Thoracic aorta (tissue), 2 donors: ENCODE measurements around the gene ZNF423. TPM values are rescaled to one million over a fixed set of nuclear protein-coding genes. Genes with fewer than 3 reads are reported as not detected.

ENCODE experiments used
- ATAC-seq: fragments of 150-250 bp; one replicate; pipeline ENCODE4 v1.8.0; 2017; ENCODE audit warnings: low read depth; ENCODE audit not compliant: insufficient number of reproducible peaks, low FRiP score
- DNase-seq: peaks from one replicate; pipeline ENCODE4 v3.0.0-alpha.2; 2020; ENCODE audit warnings: low spot score
- H3K27ac ChIP-seq, 2 donors: fragments of 200-600 bp; sonication (generic); 1 replicate in 1 of 2; 2 replicates in 1 of 2; pipeline ENCODE4 v1.5.1; 2016; ENCODE audit warnings: mild to moderate bottlenecking in 2 of 2, moderate library complexity in 2 of 2
- H3K27me3 ChIP-seq: fragments of 200-600 bp; sonication (generic); replicated peaks from 2 replicates; pipeline ENCODE4 v1.6.0; 2016; ENCODE audit warnings: mild to moderate bottlenecking; ENCODE audit not compliant: insufficient read depth
- H3K36me3 ChIP-seq: fragments of 200-600 bp; sonication (generic); one replicate; pipeline ENCODE4 v1.5.1; 2016
- H3K4me1 ChIP-seq, 2 donors: fragments of 200-600 bp; sonication (generic); 1 replicate in 1 of 2; 2 replicates in 1 of 2; pipeline versions ENCODE4 v1.5.1 to v1.6.0; 2016; ENCODE audit warnings: low read depth in 2 of 2, mild to moderate bottlenecking in 1 of 2; ENCODE audit not compliant: control insufficient read depth in 1 of 2
- H3K4me3 ChIP-seq: fragments of 200-600 bp; sonication (generic); 2 replicates; pipeline ENCODE4 v1.5.1; 2016; ENCODE audit warnings: mild to moderate bottlenecking
- H3K9me3 ChIP-seq: fragments of 200-600 bp; sonication (generic); 2 replicates; pipeline ENCODE4 v1.5.1; 2016
- total RNA-seq, 2 donors: library from RNA; depleted of rRNA; stranded (reverse); fragments of >200 nt; gene quantifications; one replicate each; pipeline versions ENCODE4 v1.1.0 to v1.2.3, GENCODE V29; 2016
- TF ChIP-seq, protein P1 (sequence below): fragments of 200-600 bp; sonication (generic); IDR thresholded peaks from one replicate; pipeline ENCODE4 v1.5.1; 2019; ENCODE audit warnings: antibody characterized with exemption

The ZNF423 gene
- total RNA-seq, 2 donors from 2014 or later, result 16.2 to 22.9 TPM

DNA sequence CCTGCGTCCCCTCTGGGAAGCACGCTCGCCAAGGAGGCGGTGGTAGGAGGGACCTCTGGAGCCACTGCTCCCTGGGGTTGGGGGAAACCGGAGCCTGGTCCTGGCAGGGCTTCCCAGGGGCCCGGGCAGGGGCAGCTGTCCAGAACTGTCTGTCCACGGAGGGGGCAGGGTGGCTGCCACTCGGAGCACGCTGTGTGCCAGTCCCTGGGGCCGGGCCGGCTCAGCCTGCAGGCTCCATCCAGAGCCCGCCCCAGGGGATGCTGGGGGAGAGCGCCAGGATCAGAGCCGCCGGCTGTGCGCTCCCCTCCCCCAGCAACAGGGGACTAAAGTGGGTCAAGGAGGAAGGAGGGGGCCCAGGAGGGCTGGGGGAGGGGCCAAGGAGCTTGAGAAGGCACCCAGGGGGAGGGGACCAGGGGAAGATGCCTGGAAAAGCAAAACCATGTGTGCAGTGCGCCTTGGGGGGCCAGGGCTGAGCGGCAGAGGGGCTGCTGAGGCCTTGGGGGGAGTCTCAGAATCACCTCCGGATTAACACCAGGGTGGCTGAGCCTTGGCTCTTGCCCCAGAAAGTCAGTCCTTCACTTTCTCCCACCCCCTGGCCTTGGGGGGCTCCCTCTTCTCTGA lies 21.3 kb downstream of the ZNF423 start:
- DNase-seq, result no peak

DNA sequence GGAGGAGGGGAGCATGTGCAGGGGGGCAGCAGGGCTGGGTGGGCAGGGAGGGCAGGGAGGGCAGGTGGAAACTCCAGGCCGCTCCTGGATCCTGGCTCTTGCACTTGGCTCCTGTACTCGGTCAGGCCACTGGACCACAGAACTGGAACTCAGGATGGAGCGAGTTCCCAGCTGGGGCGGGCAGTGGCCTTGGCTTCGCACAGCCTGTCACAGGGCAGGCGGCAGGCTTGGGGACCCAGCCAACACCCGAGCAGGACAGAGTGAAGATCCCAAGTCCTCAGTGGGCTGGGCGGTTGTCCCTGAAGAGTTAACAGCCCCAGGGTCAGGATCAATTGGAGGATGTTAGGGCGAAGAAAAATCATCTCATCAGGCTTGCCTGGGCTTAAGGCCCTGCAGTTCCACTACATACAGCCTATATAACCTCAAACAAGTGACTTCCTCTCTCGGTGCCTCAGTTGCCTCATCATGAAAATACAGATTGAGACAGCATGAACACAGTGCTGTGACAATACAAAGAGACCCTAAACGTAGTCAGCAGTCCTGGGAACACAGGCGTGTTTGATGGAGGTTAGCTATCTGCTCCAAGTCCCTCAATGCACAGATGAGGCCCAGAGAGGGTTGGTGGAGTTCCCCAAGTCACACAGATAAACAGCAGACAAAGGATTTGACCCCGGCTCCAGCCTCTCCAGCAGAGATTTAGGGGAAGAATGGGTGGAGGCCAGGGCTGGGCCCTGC lies 21.9 kb downstream of the ZNF423 start:
- TF ChIP-seq, protein P1, sequence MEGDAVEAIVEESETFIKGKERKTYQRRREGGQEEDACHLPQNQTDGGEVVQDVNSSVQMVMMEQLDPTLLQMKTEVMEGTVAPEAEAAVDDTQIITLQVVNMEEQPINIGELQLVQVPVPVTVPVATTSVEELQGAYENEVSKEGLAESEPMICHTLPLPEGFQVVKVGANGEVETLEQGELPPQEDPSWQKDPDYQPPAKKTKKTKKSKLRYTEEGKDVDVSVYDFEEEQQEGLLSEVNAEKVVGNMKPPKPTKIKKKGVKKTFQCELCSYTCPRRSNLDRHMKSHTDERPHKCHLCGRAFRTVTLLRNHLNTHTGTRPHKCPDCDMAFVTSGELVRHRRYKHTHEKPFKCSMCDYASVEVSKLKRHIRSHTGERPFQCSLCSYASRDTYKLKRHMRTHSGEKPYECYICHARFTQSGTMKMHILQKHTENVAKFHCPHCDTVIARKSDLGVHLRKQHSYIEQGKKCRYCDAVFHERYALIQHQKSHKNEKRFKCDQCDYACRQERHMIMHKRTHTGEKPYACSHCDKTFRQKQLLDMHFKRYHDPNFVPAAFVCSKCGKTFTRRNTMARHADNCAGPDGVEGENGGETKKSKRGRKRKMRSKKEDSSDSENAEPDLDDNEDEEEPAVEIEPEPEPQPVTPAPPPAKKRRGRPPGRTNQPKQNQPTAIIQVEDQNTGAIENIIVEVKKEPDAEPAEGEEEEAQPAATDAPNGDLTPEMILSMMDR, result no peak
- H3K4me3 ChIP-seq, result no peak overlapping the region
- H3K36me3 ChIP-seq, result no peaks in the 10 kb centered on the region
- DNase-seq, result no peak
- peak overlapping the region; percentile 72 to 78 for H3K27ac ChIP-seq
- peaks cover 54 to 89% of the 10 kb centered on the region in 2 donors for H3K4me1 ChIP-seq
- no peaks in the 10 kb centered on the region for H3K27me3 ChIP-seq
- ATAC-seq, result no peak
- H3K9me3 ChIP-seq, result no peaks in the 10 kb centered on the region

More for the DNA sequence above, 21.3 kb downstream of the ZNF423 start:
- Histone ChIP-seq H3K4me3 (peak overlapping the region; percentile 36), H3K9me3 (no peaks in the 10 kb centered on the region), H3K36me3 (no peaks in the 10 kb centered on the region), H3K27ac (peak overlapping the region; percentile 72 to 78), H3K27me3 (no peaks in the 10 kb centered on the region), H3K4me1 (peaks cover 52 to 89% of the 10 kb centered on the region in 2 donors)
- TF ChIP-seq, protein P1, result no peak
- peak; percentile 63 for ATAC-seq

DNA sequence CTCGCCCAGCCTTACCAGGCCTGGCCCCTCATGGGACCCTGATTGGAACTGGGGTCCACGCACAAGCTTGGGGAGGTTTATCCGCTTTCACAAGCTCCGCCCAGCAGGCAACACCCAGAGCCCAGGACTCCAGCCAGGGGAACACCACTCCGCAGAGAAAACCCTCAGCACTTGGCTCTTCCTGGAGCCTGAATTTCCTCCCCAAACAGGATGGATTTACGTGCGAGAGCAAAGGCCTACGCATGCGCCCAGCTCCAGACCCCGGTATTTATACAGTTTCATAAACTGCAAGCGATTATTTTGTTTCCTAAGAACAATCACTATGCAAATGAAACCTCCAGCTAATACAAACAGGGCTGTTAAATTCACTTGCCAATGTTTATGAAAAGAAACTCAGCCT lies 22.8 kb downstream of the ZNF423 start:
- Histone ChIP-seq H3K36me3 (no peaks in the 10 kb centered on the region), H3K27me3 (no peaks in the 10 kb centered on the region), H3K4me1 (peaks cover 61 to 89% of the 10 kb centered on the region in 2 donors), H3K9me3 (no peaks in the 10 kb centered on the region), H3K4me3 (peak overlapping the region; percentile 4), H3K27ac (peak overlapping the region; percentile 72 to 78)
- no peak for ATAC-seq
- no peak for DNase-seq
- TF ChIP-seq, protein P1, result no peak

DNA sequence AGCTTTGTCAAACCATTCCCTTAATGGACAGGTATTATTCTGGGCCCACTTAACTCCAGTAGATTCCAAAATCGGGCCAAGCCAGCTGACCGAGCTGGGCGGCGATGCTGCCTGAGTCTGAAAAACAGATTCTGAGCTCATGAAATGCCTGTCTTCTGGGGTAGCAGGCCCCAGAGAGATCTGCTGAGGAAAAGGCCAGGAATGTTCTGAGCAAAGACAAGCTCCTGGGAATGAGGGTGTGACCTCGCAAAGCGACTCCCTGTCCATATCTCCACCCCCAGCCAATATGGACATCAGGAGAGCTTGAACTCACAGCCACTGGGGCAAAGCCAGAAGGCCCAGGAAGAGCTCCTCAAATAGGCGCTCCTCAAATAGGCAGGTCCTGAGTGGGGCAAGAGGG lies 23.7 kb downstream of the ZNF423 start:
- Histone ChIP-seq H3K4me1 (peaks cover 68 to 89% of the 10 kb centered on the region in 2 donors), H3K4me3 (no peak overlapping the region), H3K27me3 (no peaks in the 10 kb centered on the region), H3K27ac (peak overlapping the region; percentile 72 to 78), H3K9me3 (no peaks in the 10 kb centered on the region), H3K36me3 (no peaks in the 10 kb centered on the region)
- ATAC-seq, result no peak
- TF ChIP-seq, protein P1, result no peak
- no peak for DNase-seq

DNA sequence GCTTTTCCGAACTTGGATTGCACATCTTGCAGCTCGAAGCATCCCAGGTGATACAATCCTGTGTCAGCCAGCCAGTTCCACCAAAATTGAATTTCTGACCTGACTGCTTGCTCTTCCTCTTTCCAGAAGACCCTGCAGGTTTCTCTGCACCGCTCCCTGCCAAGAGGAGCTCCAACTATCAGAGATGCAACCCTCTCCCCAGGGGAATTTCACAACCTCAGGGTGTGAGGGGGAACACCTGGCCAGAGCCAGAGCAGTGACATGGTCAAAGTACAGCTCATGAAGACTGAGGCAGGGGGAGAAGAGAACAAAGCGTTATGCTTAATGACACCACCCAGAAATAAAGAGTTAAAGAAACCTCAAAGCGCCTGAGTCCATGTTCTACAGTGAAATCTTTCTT lies 25.0 kb downstream of the ZNF423 start:
- Histone ChIP-seq H3K9me3 (no peaks in the 10 kb centered on the region), H3K36me3 (no peaks in the 10 kb centered on the region), H3K27ac (peak overlapping the region; percentile 72 to 78), H3K27me3 (no peaks in the 10 kb centered on the region), H3K4me1 (peaks cover 55 to 82% of the 10 kb centered on the region in 2 donors), H3K4me3 (no peak overlapping the region)
- DNase-seq, result no peak
- TF ChIP-seq, protein P1, result no peak
- ATAC-seq, result no peak
